K562 (cell line): ENCODE measurements around the gene DNER. TPM values are rescaled to one million over a fixed set of nuclear protein-coding genes. Genes with fewer than 3 reads are reported as not detected.
"Not testable (repeated sequence)": the region's sequence is repeated elsewhere in the genome, so short reads cannot be mapped to it uniquely, and the experiment has no call there.

Source experiments
- ATAC-seq: fragments of 200-7000 bp; cut with Tn5 transposase; 3 replicates; pipeline ENCODE4 v1.9.1; 2020; ENCODE audit warnings: moderate library complexity
- BruUV-seq: library from RNA; stranded (reverse); fragments of 400-500 nt; replicated peaks from 2 replicates; lab custom pipeline; 2021; lab: Mats Ljungman, UMichigan
- CTCF ChIA-PET: fragments of 300-600 bp; formaldehyde crosslinking; extraction: SDS; loops from one replicate; lab custom pipeline; 2021; ENCODE audit warnings: low intra/inter-chr PET ratio; lab: Yijun Ruan, JAX
- POLR2A ChIA-PET: fragments of 300-600, 350-650 bp; sonication (Branson Sonifier 250); formaldehyde crosslinking; extraction: SDS; loops from one replicate; lab custom pipeline; 2021; ENCODE audit warnings: antibody characterized with exemption, inconsistent platforms; lab: Yijun Ruan, JAX
- DNase-seq, 4 experiments: peaks; one replicate each; pipeline versions ENCODE4 v3.0.0 to v3.0.0-alpha.2; 2011 to 2018; ENCODE audit warnings: low spot score in 3 of 4, mixed read lengths in 3 of 4; ENCODE audit errors: extremely low read depth in 1 of 4
- FAIRE-seq: peaks from 2 replicates; lab custom pipeline; 2011; peaks lifted over from hg19 to GRCh38; lab: Jason Lieb, UNC
- H2AFZ ChIP-seq: 2 replicates; pipeline ENCODE4 v1.6.0; 2011; ENCODE audit warnings: low read depth, low read length, control low read depth, inconsistent platforms
- H3K27ac ChIP-seq: fragments of 200-600 bp; 3 replicates; pipeline ENCODE4 v1.8.0; 2011; ENCODE audit warnings: low read depth, mild to moderate bottlenecking, control low read depth, inconsistent platforms, low read length, moderate library complexity, mixed read lengths; ENCODE audit errors: extremely low read depth
- H3K27me3 ChIP-seq, 2 experiments: fragments of 300-600 bp in 1 of 2; 2 replicates in 1 of 2; 3 replicates in 1 of 2; pipeline versions ENCODE4 v1.6.0 to v1.8.0; 2011; ENCODE audit warnings: inconsistent platforms in 2 of 2, low read length in 2 of 2, mild to moderate bottlenecking in 1 of 2, mixed read lengths in 1 of 2, moderate library complexity in 1 of 2; ENCODE audit not compliant: control insufficient read depth in 2 of 2, insufficient read depth in 2 of 2
- H3K36me3 ChIP-seq: fragments of 300-600 bp; 3 replicates; pipeline ENCODE4 v1.8.0; 2011; ENCODE audit warnings: mild to moderate bottlenecking, low read length, inconsistent platforms; ENCODE audit not compliant: control insufficient read depth, insufficient read depth
- H3K4me1 ChIP-seq, 2 experiments: fragments of 200-600 bp in 1 of 2; replicated peaks in 1 of 2; 2 replicates in 1 of 2; 3 replicates in 1 of 2; pipeline versions ENCODE4 v1.5.1 to v1.8.0; 2011; ENCODE audit warnings: inconsistent platforms in 2 of 2, low read length in 2 of 2, mild to moderate bottlenecking in 1 of 2, mixed read lengths in 1 of 2, moderate library complexity in 1 of 2; ENCODE audit not compliant: control insufficient read depth in 2 of 2, insufficient read depth in 2 of 2
- H3K4me2 ChIP-seq: 2 replicates; pipeline ENCODE4 v1.6.1; 2011; ENCODE audit warnings: low read length, control low read depth, inconsistent platforms, mixed read lengths; ENCODE audit not compliant: insufficient read depth
- H3K4me3 ChIP-seq: fragments of 200-600 bp; sonication (generic), shearing (Covaris generic); 2 replicates; pipeline ENCODE4 v1.5.1; 2016; ENCODE audit warnings: control low read depth, inconsistent platforms
- H3K79me2 ChIP-seq: fragments of 200-600 bp; 3 replicates; pipeline ENCODE4 v1.8.0; 2011; ENCODE audit warnings: low read length, inconsistent platforms; ENCODE audit not compliant: control insufficient read depth, insufficient read depth
- H3K9ac ChIP-seq, 2 experiments: 2 replicates each; pipeline versions ENCODE4 v1.6.0 to v1.6.1; 2011; ENCODE audit warnings: low read depth in 2 of 2, low read length in 2 of 2, control low read depth in 1 of 2, inconsistent platforms in 1 of 2, mild to moderate bottlenecking in 1 of 2, mixed read lengths in 1 of 2; ENCODE audit not compliant: insufficient read depth in 1 of 2
- H3K9me1 ChIP-seq: one replicate; pipeline ENCODE4 v1.6.0; 2011; ENCODE audit warnings: inconsistent platforms, mild to moderate bottlenecking, low read length, moderate library complexity; ENCODE audit not compliant: control insufficient read depth, insufficient read depth
- H3K9me3 ChIP-seq: replicated peaks from 2 replicates; pipeline ENCODE4 v1.5.1; 2011; ENCODE audit warnings: low read depth, low read length, inconsistent platforms; ENCODE audit not compliant: control insufficient read depth, insufficient read depth
- H4K20me1 ChIP-seq: replicated peaks from 2 replicates; pipeline ENCODE4 v1.6.1; 2011; ENCODE audit warnings: low read length, inconsistent platforms, mixed read lengths; ENCODE audit not compliant: control insufficient read depth, insufficient read depth
- ARID3B ChIP-seq: fragments of 250-450 bp; sonication (Bioruptor Pico); IDR thresholded peaks from 2 replicates; pipeline ENCODE4 v1.4.0; 2020; ENCODE audit warnings: borderline replicate concordance
- CREM ChIP-seq: IDR thresholded peaks from 2 replicates; pipeline ENCODE4 v1.6.1; 2014; ENCODE audit warnings: antibody characterized with exemption, low read depth
- HBP1 ChIP-seq: fragments of 450-650 bp; formaldehyde crosslinking; IDR thresholded peaks from 2 replicates; pipeline ENCODE4 v1.4.0; 2022; ENCODE audit warnings: missing genetic modification characterization
- KHSRP ChIP-seq: fragments of 450-650 bp; IDR thresholded peaks from 2 replicates; pipeline ENCODE4 v1.6.1; 2017
- TOE1 ChIP-seq, 2 experiments: fragments of 450-650 bp in 1 of 2; sonication (generic) in 1 of 2; formaldehyde crosslinking in 1 of 2; IDR thresholded peaks; 2 replicates each; pipeline versions ENCODE4 v1.7.1 to v1.8.0; 2016 to 2022; ENCODE audit warnings: borderline replicate concordance in 2 of 2, mild to moderate bottlenecking in 2 of 2, antibody characterized with exemption in 1 of 2, inconsistent platforms in 1 of 2, low read depth in 1 of 2, missing genetic modification reagents in 1 of 2, moderate library complexity in 1 of 2
- ZNF212 ChIP-seq: fragments of 450-650 bp; formaldehyde crosslinking; IDR thresholded peaks from 2 replicates; pipeline ENCODE4 v1.4.0; 2020; ENCODE audit warnings: mild to moderate bottlenecking
- WGBS: fragments of 100-300 bp; shearing (Covaris generic); methylation state at CpG from one replicate; pipeline ENCODE4 v1.1.6; 2016; ENCODE audit warnings: low coverage, mixed read lengths; ENCODE audit not compliant: insufficient coverage; ENCODE audit errors: missing lambda C conversion rate; 5-methylcytosine and 5-hydroxymethylcytosine counted together
- in situ Hi-C: fragments of 300-500 bp; cut with MboI; formaldehyde crosslinking; loops from 4 replicates; pipeline ENCODE4 v1.15.0; 2018; ENCODE audit warnings: inconsistent platforms, mixed read lengths
- intact Hi-C: fragments of 100-400 bp; cut with micrococcal nuclease; formaldehyde crosslinking; loops from 2 replicates; pipeline ENCODE4 v1.14.2; 2022
- polyA plus RNA-seq, 8 experiments: library from polyadenylated mRNA; depleted of rRNA in 4 of 8; stranded (reverse) in 5 of 8; unstranded in 3 of 8; fragments of >200 nt; fragmentation: Nextera tagmentation in 2 of 8; fragmentation: Illumina TruSeq in 1 of 8; extraction: Ambion mirVana in 2 of 8; extraction: Trizol in 1 of 8; gene quantifications; 2 replicates each; pipeline versions ENCODE4 v1.2.1 to v1.2.3, GENCODE V29; 2011 to 2014; ENCODE audit warnings: inconsistent platforms in 1 of 8, missing spikeins in 1 of 8
- total RNA-seq, 7 experiments: library from RNA; depleted of rRNA in 6 of 7; stranded (reverse); fragments of >200 nt in 6 of 7; fragmentation: Illumina TruSeq in 2 of 7; extraction: Trizol in 2 of 7; gene quantifications; 2 replicates each; pipeline versions ENCODE4 v1.2.1 to v1.2.3, GENCODE V29; 2011 to 2021; ENCODE audit warnings: low replicate concordance in 1 of 7

Gene DNER
- total and polyA plus RNA-seq, 9 of the 15 experiments (the other 6 are each of a cell fraction or from before 2014, with no cell fraction given) = not detected

GRCh38 chr2:229725716-229726574 lies 11.6 kb upstream of the DNER start (continued):
- no peak for TF ChIP-seq ARID3B (CRISPR knock-in tag)
- TF ChIP-seq HBP1 = no peak
- TF ChIP-seq TOE1 (IDR thresholded peaks at IDR 0.05; ENCODE audit: borderline replicate concordance) = peak; percentile 66; the same call in 1 of the 2 replicates
- TF ChIP-seq TOE1 (CRISPR knock-in tag; IDR thresholded peaks at IDR 0.05; ENCODE audit: borderline replicate concordance, low read depth) = no peak
- no peak for TF ChIP-seq ZNF212 (CRISPR knock-in tag)
- no peak for TF ChIP-seq KHSRP
- 0 out of 2 replicates have a peak, but pooled peaks have one; percentile 31 for TF ChIP-seq CREM

GRCh38 chr2:229723192-229723591 lies 8.8 kb upstream of the DNER start:
- CTCF ChIA-PET, H3K36me3 ChIP-seq, FAIRE-seq, H4K20me1 ChIP-seq, BruUV-seq, DNase-seq, H3K9me3 ChIP-seq, ATAC-seq, H3K4me3 ChIP-seq, H3K9ac ChIP-seq, H3K4me2 ChIP-seq, POLR2A ChIA-PET, H3K27me3 ChIP-seq, intact Hi-C loops, in situ Hi-C loops, H3K4me1 ChIP-seq, H3K9me1 ChIP-seq, H3K27ac ChIP-seq, H3K79me2 ChIP-seq, H2AFZ ChIP-seq: not testable (repeated sequence)
- WGBS = 0% methylated on average over 1 of the region's 3 CpGs
